ENCODE results near the gene AGPAT3.

- TF ChIP-seq, protein P1, sequence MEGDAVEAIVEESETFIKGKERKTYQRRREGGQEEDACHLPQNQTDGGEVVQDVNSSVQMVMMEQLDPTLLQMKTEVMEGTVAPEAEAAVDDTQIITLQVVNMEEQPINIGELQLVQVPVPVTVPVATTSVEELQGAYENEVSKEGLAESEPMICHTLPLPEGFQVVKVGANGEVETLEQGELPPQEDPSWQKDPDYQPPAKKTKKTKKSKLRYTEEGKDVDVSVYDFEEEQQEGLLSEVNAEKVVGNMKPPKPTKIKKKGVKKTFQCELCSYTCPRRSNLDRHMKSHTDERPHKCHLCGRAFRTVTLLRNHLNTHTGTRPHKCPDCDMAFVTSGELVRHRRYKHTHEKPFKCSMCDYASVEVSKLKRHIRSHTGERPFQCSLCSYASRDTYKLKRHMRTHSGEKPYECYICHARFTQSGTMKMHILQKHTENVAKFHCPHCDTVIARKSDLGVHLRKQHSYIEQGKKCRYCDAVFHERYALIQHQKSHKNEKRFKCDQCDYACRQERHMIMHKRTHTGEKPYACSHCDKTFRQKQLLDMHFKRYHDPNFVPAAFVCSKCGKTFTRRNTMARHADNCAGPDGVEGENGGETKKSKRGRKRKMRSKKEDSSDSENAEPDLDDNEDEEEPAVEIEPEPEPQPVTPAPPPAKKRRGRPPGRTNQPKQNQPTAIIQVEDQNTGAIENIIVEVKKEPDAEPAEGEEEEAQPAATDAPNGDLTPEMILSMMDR (IDR thresholded peaks at IDR 0.05): no peak
- no peak for TF ChIP-seq POLR2A (IDR thresholded peaks at IDR 0.05)
- no peak for TF ChIP-seq EP300 (IDR thresholded peaks at IDR 0.05)
- no peak for TF ChIP-seq POLR2AphosphoS5 (IDR thresholded peaks at IDR 0.05)
These were observed 13.4 kb upstream of the AGPAT3 start for GRCh38 chr21:43851593-43851992.

Data from suprapubic skin (tissue), 4 donors.